H1 (cell line): ENCODE measurements around the gene CAMK2A. TPM values are rescaled to one million over a fixed set of nuclear protein-coding genes. Genes with fewer than 3 reads are reported as not detected.

Experiments
- CTCF ChIA-PET: fragments of 300-600 bp; sonication (Branson Sonifier 250); formaldehyde crosslinking; loops from one replicate; lab custom pipeline; 2021; ENCODE audit not compliant: partially characterized antibody; lab: Charles Lee
- POLR2A ChIA-PET: fragments of 300-600 bp; sonication (Branson Sonifier 250); formaldehyde crosslinking; loops from one replicate; lab custom pipeline; 2021; ENCODE audit warnings: inconsistent platforms; ENCODE audit not compliant: partially characterized antibody; lab: Charles Lee
- DNase-seq, 2 experiments: peaks; one replicate each; pipeline versions ENCODE4 v3.0.0 to v3.0.0-alpha.2; 2010 to 2022; ENCODE audit warnings: low spot score in 2 of 2, low read depth in 1 of 2, mixed read lengths in 1 of 2
- FAIRE-seq: peaks from 2 replicates; lab custom pipeline; 2011; peaks lifted over from hg19 to GRCh38; lab: Jason Lieb, UNC
- H2AFZ ChIP-seq: 2 replicates; pipeline ENCODE4 v1.8.1; 2012; ENCODE audit warnings: low read length, inconsistent platforms
- H2AK5ac ChIP-seq: 2 replicates; pipeline ENCODE4 v1.6.1; 2013; ENCODE audit warnings: low read depth, low read length
- H2BK120ac ChIP-seq: replicated peaks from 2 replicates; pipeline ENCODE3; 2013; ENCODE audit warnings: low read depth, low read length, inconsistent platforms
- H2BK12ac ChIP-seq: 2 replicates; pipeline ENCODE4 v1.6.1; 2013; ENCODE audit warnings: low read depth, low read length
- H2BK15ac ChIP-seq: 2 replicates; pipeline ENCODE4 v1.6.1; 2013; ENCODE audit warnings: low read length
- H2BK20ac ChIP-seq: 2 replicates; pipeline ENCODE4 v1.6.1; 2013; ENCODE audit warnings: low read length
- H2BK5ac ChIP-seq: 2 replicates; pipeline ENCODE4 v1.6.1; 2013; ENCODE audit warnings: low read depth, low read length
- H3K14ac ChIP-seq: 2 replicates; pipeline ENCODE4 v1.6.1; 2013; ENCODE audit warnings: inconsistent platforms; ENCODE audit not compliant: insufficient read length
- H3K18ac ChIP-seq: 2 replicates; pipeline ENCODE4 v1.6.1; 2013; ENCODE audit warnings: low read length; ENCODE audit errors: extremely low read depth
- H3K23ac ChIP-seq: 2 replicates; pipeline ENCODE4 v1.6.1; 2013; ENCODE audit warnings: inconsistent platforms; ENCODE audit not compliant: insufficient read length
- H3K23me2 ChIP-seq: 2 replicates; pipeline ENCODE4 v1.6.1; 2013; ENCODE audit warnings: low read depth, low read length
- H3K27ac ChIP-seq: 2 replicates; pipeline ENCODE4 v1.6.1; 2011; ENCODE audit warnings: low read depth, low read length, inconsistent platforms
- H3K27me3 ChIP-seq, 4 experiments: replicated peaks in 1 of 4; 1 replicate in 1 of 4; 2 replicates in 3 of 4; pipeline versions ENCODE4 v1.6.1 to v1.8.1; 2011 to 2013; ENCODE audit warnings: low read length in 3 of 4, mild to moderate bottlenecking in 3 of 4, inconsistent platforms in 2 of 4, mixed read lengths in 2 of 4, moderate library complexity in 1 of 4; ENCODE audit not compliant: control insufficient read depth in 3 of 4, insufficient read depth in 3 of 4; ENCODE audit errors: extremely low read depth in 1 of 4
- H3K36me3 ChIP-seq, 4 experiments: 2 replicates each; pipeline versions ENCODE4 v1.6.1 to v1.8.1; 2011 to 2013; ENCODE audit warnings: mild to moderate bottlenecking in 4 of 4, low read length in 3 of 4, moderate library complexity in 2 of 4, control low read depth in 1 of 4, inconsistent platforms in 1 of 4; ENCODE audit not compliant: insufficient read depth in 4 of 4, control insufficient read depth in 2 of 4
- H3K4ac ChIP-seq: replicated peaks from 2 replicates; pipeline ENCODE3; 2013; ENCODE audit warnings: low read length, low read depth, mixed read lengths, inconsistent platforms; ENCODE audit not compliant: insufficient read length
- H3K4me1 ChIP-seq, 4 experiments: replicated peaks in 1 of 4; 1 replicate in 1 of 4; 2 replicates in 3 of 4; pipeline versions ENCODE4 v1.6.1 to v1.8.1; 2011 to 2013; ENCODE audit warnings: low read length in 3 of 4, inconsistent platforms in 2 of 4, mixed read lengths in 1 of 4; ENCODE audit not compliant: insufficient read depth in 4 of 4, control insufficient read depth in 3 of 4
- H3K4me2 ChIP-seq, 2 experiments: 2 replicates each; pipeline versions ENCODE4 v1.6.1 to v1.8.1; 2011 to 2013; ENCODE audit warnings: low read depth in 2 of 2, low read length in 2 of 2, control low read depth in 1 of 2, inconsistent platforms in 1 of 2, mild to moderate bottlenecking in 1 of 2; ENCODE audit not compliant: insufficient read depth in 1 of 2
- H3K4me3 ChIP-seq, 4 experiments: fragments of 200-600, 300-600 bp in 1 of 4; sonication (generic), shearing (Covaris generic), sonication (Bioruptor Twin) in 1 of 4; 2 replicates each; pipeline versions ENCODE4 v1.5.1 to v1.8.1; 2011 to 2016; ENCODE audit warnings: low read length in 4 of 4, low read depth in 3 of 4, control low read depth in 2 of 4, inconsistent platforms in 2 of 4, mild to moderate bottlenecking in 2 of 4, mixed read lengths in 1 of 4, moderate library complexity in 1 of 4; ENCODE audit not compliant: insufficient read depth in 2 of 4; ENCODE audit errors: extremely low read depth in 1 of 4
- H3K56ac ChIP-seq: replicated peaks from 2 replicates; pipeline ENCODE3; 2013; ENCODE audit warnings: low read depth, mild to moderate bottlenecking, mixed read lengths, low read length, inconsistent platforms; ENCODE audit not compliant: insufficient read length
- H3K79me1 ChIP-seq: 2 replicates; pipeline ENCODE4 v1.6.1; 2013; ENCODE audit warnings: low read depth, low read length, control low read depth
- H3K79me2 ChIP-seq, 2 experiments: 2 replicates each; pipeline versions ENCODE4 v1.6.1 to v1.8.1; 2012 to 2013; ENCODE audit warnings: low read length in 2 of 2, mild to moderate bottlenecking in 2 of 2, inconsistent platforms in 1 of 2; ENCODE audit not compliant: insufficient read depth in 2 of 2, control insufficient read depth in 1 of 2
- H3K9ac ChIP-seq, 4 experiments: replicated peaks in 1 of 4; 1 replicate in 1 of 4; 2 replicates in 3 of 4; pipeline versions ENCODE4 v1.6.1 to v1.8.1; 2011 to 2013; ENCODE audit warnings: low read depth in 3 of 4, low read length in 3 of 4, control low read depth in 2 of 4, mild to moderate bottlenecking in 2 of 4, moderate library complexity in 2 of 4, inconsistent platforms in 1 of 4; ENCODE audit errors: extremely low read depth in 1 of 4
- H3K9me3 ChIP-seq, 2 experiments: 2 replicates each; pipeline versions ENCODE4 v1.6.1 to v1.8.1; 2012 to 2013; ENCODE audit warnings: mild to moderate bottlenecking in 2 of 2, moderate library complexity in 2 of 2, control low read depth in 1 of 2, inconsistent platforms in 1 of 2, low read depth in 1 of 2, low read length in 1 of 2, mixed read lengths in 1 of 2; ENCODE audit not compliant: insufficient read depth in 2 of 2
- H4K20me1 ChIP-seq, 2 experiments: replicated peaks in 1 of 2; 2 replicates each; pipeline versions ENCODE3 to v1.8.1; 2011 to 2013; ENCODE audit warnings: inconsistent platforms in 2 of 2, low read length in 2 of 2, mild to moderate bottlenecking in 1 of 2; ENCODE audit not compliant: insufficient read depth in 2 of 2, control insufficient read depth in 1 of 2
- H4K5ac ChIP-seq: 2 replicates; pipeline ENCODE4 v1.6.1; 2013; ENCODE audit warnings: low read length, low read depth, mixed read lengths, inconsistent platforms; ENCODE audit not compliant: insufficient read length
- H4K8ac ChIP-seq: 2 replicates; pipeline ENCODE4 v1.8.0; 2013; ENCODE audit warnings: mild to moderate bottlenecking, moderate library complexity, low read length, inconsistent platforms; ENCODE audit not compliant: insufficient read depth; ENCODE audit errors: extremely low read depth
- H4K91ac ChIP-seq: replicated peaks from 2 replicates; pipeline ENCODE3; 2013; ENCODE audit warnings: low read length, mixed read lengths, inconsistent platforms; ENCODE audit not compliant: insufficient read length
- EZH2 ChIP-seq: fragments of 200-600 bp; sonication (generic); IDR thresholded peaks from 2 replicates; pipeline ENCODE4 v1.7.1; 2012; ENCODE audit warnings: low read depth, mild to moderate bottlenecking, moderate library complexity, low read length, inconsistent platforms; ENCODE audit not compliant: severe bottlenecking
- NANOG ChIP-seq: IDR thresholded peaks from 2 replicates; pipeline ENCODE4 v1.6.1; 2011; ENCODE audit warnings: low read length, low read depth, mild to moderate bottlenecking, inconsistent platforms; ENCODE audit not compliant: insufficient read depth, poor library complexity, severe bottlenecking
- SIX5 ChIP-seq: IDR thresholded peaks from 2 replicates; pipeline ENCODE4 v1.6.1; 2011; ENCODE audit warnings: mild to moderate bottlenecking, low read depth, low read length
- SRF ChIP-seq: IDR thresholded peaks from 2 replicates; pipeline ENCODE4 v1.6.1; 2011; ENCODE audit warnings: mild to moderate bottlenecking, low read depth, low read length, moderate library complexity
- ZNF274 ChIP-seq: IDR thresholded peaks from 2 replicates; pipeline ENCODE4 v1.7.0; 2012; ENCODE audit warnings: low read length, borderline replicate concordance; ENCODE audit errors: extremely low read depth
- WGBS, 2 experiments: shearing (Covaris generic) in 1 of 2; methylation state at CpG; one replicate each; pipeline versions ENCODE4 v1.1.6 to v1.1.7; 2013 to 2015; ENCODE audit warnings: low lambda C conversion rate in 2 of 2, mixed read lengths in 2 of 2, inconsistent platforms in 1 of 2, low coverage in 1 of 2, missing lambda C conversion rate in 1 of 2; ENCODE audit not compliant: insufficient replicate concordance in 2 of 2, insufficient coverage in 1 of 2, insufficient read length in 1 of 2; ENCODE audit errors: extremely low coverage in 1 of 2, missing lambda C conversion rate in 1 of 2; 5-methylcytosine and 5-hydroxymethylcytosine counted together
- polyA plus RNA-seq, 7 experiments: library from polyadenylated mRNA; depleted of rRNA in 3 of 7; stranded (reverse) in 5 of 7; unstranded in 2 of 7; fragments of >200 nt in 5 of 7; fragments of 200-250 nt in 2 of 7; gene quantifications; 1 replicate in 5 of 7; 2 replicates in 1 of 7; 4 replicates in 1 of 7; pipeline versions ENCODE4 v1.2.1 to v1.2.3, GENCODE V29; 2011 to 2013; ENCODE audit warnings: missing spikeins in 2 of 7, mixed read lengths in 2 of 7
- total RNA-seq: library from RNA; stranded (reverse); fragmentation: NEBNext Ultra II Directional; extraction: Animal tissue kit (Norgen Biotek cat#: 25700); gene quantifications from 2 replicates; pipeline ENCODE4 v1.2.1, GENCODE V29; 2021
- TF ChIP-seq, protein P1 (sequence below): IDR thresholded peaks from 2 replicates; pipeline ENCODE4 v1.6.1; 2011; ENCODE audit warnings: low read depth, mild to moderate bottlenecking, low read length; ENCODE audit not compliant: insufficient read depth

Gene CAMK2A
- total and polyA plus RNA-seq, 2 of the 8 experiments (the other 6 are each of a cell fraction or from before 2014, with no cell fraction given) = 0.20 to 0.28 TPM

DNA sequence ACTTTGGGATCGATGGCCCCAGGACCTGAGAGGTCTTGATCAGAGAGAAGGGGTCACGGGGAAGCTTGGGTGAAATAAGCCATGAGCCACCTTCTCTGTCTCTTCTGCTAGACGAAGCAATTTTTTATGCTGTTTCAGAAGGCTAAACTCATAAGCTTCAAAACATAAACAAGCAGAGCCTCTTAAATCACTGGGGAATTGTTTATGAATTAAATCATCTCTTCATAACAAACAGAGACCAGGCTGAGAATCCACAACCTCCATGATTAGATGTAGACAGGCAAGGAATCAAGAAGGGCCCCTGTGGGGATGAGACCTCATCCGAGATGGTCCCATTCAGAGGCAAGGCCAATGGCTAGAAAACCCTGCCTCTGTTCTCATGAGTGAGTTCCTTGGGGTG is 46.2 kb upstream of the CAMK2A start:
- ChIA-PET CTCF (interaction anchor here (1.1 to 15.6 kb wide), 5 partner anchors 15 to 244 kb away, joined by 3 to 126 read pairs (median 5); no protein-coding TSS in a partner anchor), POLR2A (no interaction called here)
- H3K27me3 ChIP-seq = no peaks in the 10 kb centered on the region
- no peaks in the 10 kb centered on the region for H3K79me2 ChIP-seq
- no peak overlapping the region for H3K4me2 ChIP-seq
- H3K79me1 ChIP-seq = no peaks in the 10 kb centered on the region
- H3K4me1 ChIP-seq = peaks cover 0 to 2% (median 0%) of the 10 kb centered on the region in 4 experiments; a peak in 1 of 7 replicates
- no peak overlapping the region for H2BK5ac ChIP-seq
- H2AFZ ChIP-seq = no peak overlapping the region
- no peak overlapping the region for H3K9ac ChIP-seq
- no peak for DNase-seq
- H3K56ac ChIP-seq = no peak overlapping the region
- no peak overlapping the region for H4K5ac ChIP-seq
- H4K8ac ChIP-seq = no peak overlapping the region
- no peak overlapping the region for H3K14ac ChIP-seq
- H3K9me3 ChIP-seq = no peaks in the 10 kb centered on the region
- H4K91ac ChIP-seq = no peak overlapping the region
- H3K4me3 ChIP-seq = no peak overlapping the region
- H3K18ac ChIP-seq = no peak overlapping the region
- no peak overlapping the region for H3K23ac ChIP-seq
- no peak overlapping the region for H2BK120ac ChIP-seq
- H2BK20ac ChIP-seq = no peak overlapping the region
- TF ChIP-seq, protein P1, sequence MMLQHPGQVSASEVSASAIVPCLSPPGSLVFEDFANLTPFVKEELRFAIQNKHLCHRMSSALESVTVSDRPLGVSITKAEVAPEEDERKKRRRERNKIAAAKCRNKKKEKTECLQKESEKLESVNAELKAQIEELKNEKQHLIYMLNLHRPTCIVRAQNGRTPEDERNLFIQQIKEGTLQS = no peak
- TF ChIP-seq SRF (no peak), SIX5 (no peak), NANOG (no peak), EZH2 (no peak), ZNF274 (no peak)
- H3K36me3 ChIP-seq = no peaks in the 10 kb centered on the region
- H3K27ac ChIP-seq = no peak overlapping the region
- no peaks in the 10 kb centered on the region for H4K20me1 ChIP-seq
- H3K23me2 ChIP-seq = no peaks in the 10 kb centered on the region
- WGBS, 2 experiments = 91% methylated on average over 4 of the region's 4 CpGs; no CpG with 5 or more reads in 1 of the 2 experiments
- no peak overlapping the region for H2BK15ac ChIP-seq
- no peak for FAIRE-seq
- no peak overlapping the region for H2BK12ac ChIP-seq
- no peak overlapping the region for H2AK5ac ChIP-seq
- no peak overlapping the region for H3K4ac ChIP-seq
